Stimulated activated CD8-positive, alpha-beta memory T cell treated with anti-CD3 and anti-CD28 coated beads, Interleukin-7, amount 100 ng/mL, for 24 hours (primary cell): ENCODE results near the gene LBX1.
"Not testable (repeated sequence)": the region's sequence is repeated elsewhere in the genome, so short reads cannot be mapped to it uniquely, and the experiment has no call there.

ENCODE experiments used
- DNase-seq: peaks from one replicate; pipeline ENCODE4 v3.0.0-alpha.2; 2020; ENCODE audit warnings: low read depth

The LBX1 gene

GRCh38 chr10:101202667-101203066, 26.6 kb downstream of the LBX1 start:
- DNase-seq = not testable (repeated sequence)

GRCh38 chr10:101198326-101198977, 30.8 kb downstream of the LBX1 start:
- DNase-seq = not testable (repeated sequence)

- DNase-seq = no peak
Measured at GRCh38 chr10:101195921-101196320, 33.3 kb downstream of the LBX1 start.

GRCh38 chr10:101189461-101190401, 39.5 kb downstream of the LBX1 start:
- DNase-seq = no peak

- no peak for DNase-seq
Measured at GRCh38 chr10:101188942-101189341, 40.3 kb downstream of the LBX1 start.

- no peak for DNase-seq
Measured at GRCh38 chr10:101183458-101184183, 45.6 kb downstream of the LBX1 start.

- no peak for DNase-seq
Measured at GRCh38 chr10:101182936-101183335, 46.3 kb downstream of the LBX1 start.
